Measurements from ENCODE around the gene EEF1AKMT3.

DNA sequence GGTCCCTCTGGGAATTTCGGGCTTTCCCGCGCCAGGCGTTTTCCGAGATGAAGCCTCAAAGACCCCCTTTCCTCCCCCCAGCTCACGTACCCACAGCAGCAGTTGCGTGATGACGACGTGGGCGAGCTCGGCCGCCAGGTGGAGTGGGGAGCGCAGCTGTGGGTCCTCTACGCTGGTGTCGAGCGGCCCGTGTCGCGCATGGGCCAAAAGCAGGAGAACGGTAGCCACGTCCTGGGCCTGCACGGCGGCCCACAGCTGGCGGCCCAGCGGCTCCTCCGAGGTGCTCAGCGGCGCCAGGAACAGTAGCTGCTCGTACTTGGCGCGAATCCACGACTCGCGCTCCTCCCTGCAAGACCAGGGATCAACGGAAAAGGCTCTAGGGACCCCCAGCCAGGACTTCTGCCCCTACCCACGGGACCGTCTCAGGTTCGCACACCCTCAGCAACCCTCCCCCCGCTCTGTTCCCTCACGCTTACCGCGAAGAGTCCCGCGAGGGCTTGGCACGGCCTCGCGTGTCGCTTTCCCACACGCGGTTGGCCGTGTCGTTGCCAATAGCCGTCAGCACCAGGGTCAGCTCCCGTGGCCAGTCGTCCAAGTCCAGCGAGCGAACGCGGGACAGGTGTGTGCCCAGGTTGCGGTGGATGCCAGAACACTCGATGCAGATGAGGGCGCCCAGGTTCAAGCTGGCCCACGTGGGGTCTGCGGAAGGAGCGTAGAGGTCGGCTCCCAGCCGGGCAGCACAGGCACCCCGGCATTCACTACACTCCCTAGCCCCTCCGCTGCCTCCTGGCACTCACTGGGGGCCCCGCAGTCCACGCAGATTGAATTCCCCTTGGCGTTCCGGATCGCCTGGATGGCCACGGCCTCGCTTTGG is 45.3 kb upstream of the EEF1AKMT3 start:
- TF ChIP-seq, protein P1, sequence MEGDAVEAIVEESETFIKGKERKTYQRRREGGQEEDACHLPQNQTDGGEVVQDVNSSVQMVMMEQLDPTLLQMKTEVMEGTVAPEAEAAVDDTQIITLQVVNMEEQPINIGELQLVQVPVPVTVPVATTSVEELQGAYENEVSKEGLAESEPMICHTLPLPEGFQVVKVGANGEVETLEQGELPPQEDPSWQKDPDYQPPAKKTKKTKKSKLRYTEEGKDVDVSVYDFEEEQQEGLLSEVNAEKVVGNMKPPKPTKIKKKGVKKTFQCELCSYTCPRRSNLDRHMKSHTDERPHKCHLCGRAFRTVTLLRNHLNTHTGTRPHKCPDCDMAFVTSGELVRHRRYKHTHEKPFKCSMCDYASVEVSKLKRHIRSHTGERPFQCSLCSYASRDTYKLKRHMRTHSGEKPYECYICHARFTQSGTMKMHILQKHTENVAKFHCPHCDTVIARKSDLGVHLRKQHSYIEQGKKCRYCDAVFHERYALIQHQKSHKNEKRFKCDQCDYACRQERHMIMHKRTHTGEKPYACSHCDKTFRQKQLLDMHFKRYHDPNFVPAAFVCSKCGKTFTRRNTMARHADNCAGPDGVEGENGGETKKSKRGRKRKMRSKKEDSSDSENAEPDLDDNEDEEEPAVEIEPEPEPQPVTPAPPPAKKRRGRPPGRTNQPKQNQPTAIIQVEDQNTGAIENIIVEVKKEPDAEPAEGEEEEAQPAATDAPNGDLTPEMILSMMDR (IDR thresholded peaks at IDR 0.05), result peak; percentile 27 to 42 (median 36)
- TF ChIP-seq POLR2AphosphoS5 (IDR thresholded peaks at IDR 0.05), result no peak
- TF ChIP-seq EP300 (IDR thresholded peaks at IDR 0.05; ENCODE audit: low read depth), result no peak
